H7 (cell line): Measurements from ENCODE around the gene AATK. TPM values are rescaled to one million over a fixed set of nuclear protein-coding genes. Genes with fewer than 3 reads are reported as not detected.
A peak's percentile ranks its signal among the peaks of the same experiment; 100 is the strongest.
"Not testable (repeated sequence)": the region's sequence is repeated elsewhere in the genome, so short reads cannot be mapped to it uniquely, and the experiment has no call there.

ENCODE experiments used
- DNase-seq: peaks from one replicate; pipeline ENCODE4 v3.0.0; 2012
- H3K27me3 ChIP-seq: 2 replicates; pipeline ENCODE4 v1.6.0; 2011; ENCODE audit warnings: mild to moderate bottlenecking, low read length; ENCODE audit not compliant: control insufficient read depth, insufficient read depth
- H3K36me3 ChIP-seq: replicated peaks from 2 replicates; pipeline ENCODE4 v1.5.1; 2011; ENCODE audit warnings: low read length; ENCODE audit not compliant: control insufficient read depth, insufficient read depth
- H3K4me3 ChIP-seq: 2 replicates; pipeline ENCODE4 v1.5.1; 2011; ENCODE audit warnings: low read depth, mild to moderate bottlenecking, control low read depth, low read length, moderate library complexity; ENCODE audit not compliant: insufficient read depth
- total RNA-seq: library from RNA; depleted of rRNA; stranded (reverse); fragments of >200 nt; shearing (Covaris generic); gene quantifications from 2 replicates; pipeline ENCODE4 v1.2.3, GENCODE V29; 2014

The AATK gene
- total RNA-seq, 1 experiment from 2014 or later, result 1.5 TPM

DNA sequence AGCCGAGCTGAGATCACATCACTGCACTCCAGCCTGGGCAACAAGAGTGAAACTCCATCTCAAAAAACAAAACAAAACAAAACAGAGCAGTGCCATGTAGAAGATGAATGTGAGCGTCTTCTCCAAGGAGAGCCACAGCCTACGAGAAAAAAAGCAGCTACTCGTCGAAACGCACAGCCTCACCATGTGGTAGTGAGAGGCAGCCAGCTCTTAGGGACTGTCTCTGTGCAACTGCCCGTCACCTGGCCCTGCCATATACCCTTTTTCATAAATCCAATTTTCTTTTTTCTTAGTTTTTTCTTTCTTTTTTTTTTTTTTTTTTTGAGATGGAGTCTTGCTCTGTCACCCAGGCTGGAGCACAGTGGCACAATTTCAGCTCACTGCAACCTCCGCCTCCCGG is 12.0 kb downstream of the AATK start:
- H3K36me3 ChIP-seq, H3K27me3 ChIP-seq, H3K4me3 ChIP-seq: not testable (repeated sequence)
- peak; percentile 30 for DNase-seq

DNA sequence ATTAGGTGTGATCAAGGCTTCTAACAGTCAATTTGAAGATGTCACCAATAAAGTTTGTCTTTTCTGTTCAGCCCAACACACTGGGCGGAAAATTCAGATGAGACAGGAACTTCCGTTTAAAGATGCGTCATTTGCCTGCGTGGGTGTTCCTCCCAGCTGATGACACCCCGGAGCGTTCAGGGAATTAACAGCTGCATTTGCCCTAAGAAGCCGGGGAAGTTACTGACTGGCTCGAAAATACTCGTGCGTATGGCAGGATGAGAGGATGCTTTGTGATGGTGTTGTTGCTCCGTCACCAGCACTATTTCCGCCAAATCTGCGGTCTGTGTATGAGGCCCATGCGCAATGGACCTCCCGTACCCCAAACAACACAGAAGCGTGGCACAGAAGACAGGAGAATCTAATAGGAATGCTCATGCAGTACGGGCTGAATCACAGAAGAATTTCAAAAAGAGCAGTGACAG is 12.6 kb downstream of the AATK start:
- peak; percentile 43 for DNase-seq
- Histone ChIP-seq H3K27me3 (no peaks in the 10 kb centered on the region), H3K36me3 (no peaks in the 10 kb centered on the region), H3K4me3 (no peak overlapping the region)

DNA sequence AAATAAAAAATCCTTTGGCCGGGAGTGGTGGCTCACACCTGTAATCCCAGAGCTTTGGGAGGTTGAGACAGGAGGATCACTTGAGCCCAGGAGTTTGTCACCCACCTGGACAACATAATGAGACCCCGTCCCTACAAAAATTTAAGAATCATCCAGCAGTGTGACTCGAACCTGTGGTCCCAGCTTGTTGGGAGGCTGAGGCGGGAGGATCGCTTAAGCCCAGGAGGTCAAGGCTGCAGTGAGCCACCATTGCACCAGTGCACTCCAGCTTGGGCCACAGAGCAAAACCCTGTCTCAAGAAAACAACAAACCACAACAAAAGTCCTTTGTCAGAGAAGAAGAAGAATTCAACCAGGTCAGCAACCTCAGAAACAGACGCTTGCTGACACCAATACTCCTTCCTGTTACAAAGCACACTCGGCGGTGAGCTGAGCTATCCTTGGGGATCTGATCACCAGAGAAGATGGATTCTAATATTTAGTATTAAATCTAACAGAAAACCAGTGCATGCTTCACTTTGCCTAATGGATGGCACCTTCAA is 13.7 kb downstream of the AATK start:
- Histone ChIP-seq H3K4me3 (no peak overlapping the region), H3K36me3 (no peaks in the 10 kb centered on the region), H3K27me3 (no peaks in the 10 kb centered on the region)
- peak; percentile 28 for DNase-seq

DNA sequence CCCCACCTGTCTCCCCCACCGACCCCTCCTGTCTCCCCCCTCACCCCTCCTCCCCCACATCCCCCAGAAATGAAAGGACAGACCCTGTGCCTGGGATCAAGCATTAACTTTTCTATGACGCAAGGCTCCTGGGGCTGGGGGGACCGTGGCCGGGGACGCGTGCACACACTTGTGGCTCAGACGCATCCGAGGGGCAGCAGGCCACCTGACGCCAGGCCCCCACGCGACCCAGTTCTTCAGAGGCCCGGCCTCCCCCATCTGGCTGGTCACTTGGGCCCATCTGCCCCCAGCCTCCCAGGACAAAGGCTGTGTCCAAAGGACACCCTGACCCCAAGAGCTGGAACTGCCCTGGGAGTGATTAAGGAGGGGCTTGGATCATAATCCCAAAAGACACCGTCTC is 14.7 kb downstream of the AATK start:
- Histone ChIP-seq H3K4me3 (no peak overlapping the region), H3K27me3 (no peaks in the 10 kb centered on the region), H3K36me3 (no peaks in the 10 kb centered on the region)
- peak; percentile 60 for DNase-seq

DNA sequence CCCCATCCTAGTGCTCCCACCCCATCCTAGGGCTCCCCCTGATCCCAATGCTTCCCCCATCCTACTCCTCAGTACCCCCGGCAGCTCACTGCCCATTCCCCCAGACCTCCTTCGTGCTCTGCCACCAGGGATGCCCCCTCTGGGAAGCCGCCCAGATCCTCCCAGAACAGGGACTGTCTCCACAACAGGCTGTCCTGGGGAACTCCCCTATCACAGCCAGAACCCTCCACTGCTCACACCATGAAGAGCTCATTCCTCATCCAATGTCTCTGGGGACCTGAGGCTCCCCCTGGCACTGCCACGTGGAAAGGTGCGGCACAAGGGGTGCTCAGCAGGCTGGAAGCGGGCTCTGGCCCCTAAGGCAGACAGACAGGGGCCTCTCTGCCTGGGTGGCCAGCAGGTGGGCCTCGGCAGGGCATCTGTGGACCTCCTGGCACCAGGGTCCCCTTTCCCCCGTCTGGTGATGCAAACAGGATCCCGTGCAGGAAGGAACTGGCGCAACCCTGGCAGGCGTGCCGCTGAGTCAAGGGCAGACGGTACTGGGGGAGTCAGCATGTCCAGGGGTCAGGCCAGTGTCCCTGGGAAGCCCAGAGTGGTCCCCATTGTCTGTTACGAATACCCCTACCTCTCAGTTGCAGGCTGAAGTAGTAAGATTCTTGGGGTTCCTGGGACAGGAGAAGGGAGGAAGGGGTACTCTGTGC is 15.5 kb downstream of the AATK start:
- H3K27me3 ChIP-seq, result no peaks in the 10 kb centered on the region
- no peaks in the 10 kb centered on the region for H3K36me3 ChIP-seq
- no peak overlapping the region for H3K4me3 ChIP-seq
- peak; percentile 62 for DNase-seq

DNA sequence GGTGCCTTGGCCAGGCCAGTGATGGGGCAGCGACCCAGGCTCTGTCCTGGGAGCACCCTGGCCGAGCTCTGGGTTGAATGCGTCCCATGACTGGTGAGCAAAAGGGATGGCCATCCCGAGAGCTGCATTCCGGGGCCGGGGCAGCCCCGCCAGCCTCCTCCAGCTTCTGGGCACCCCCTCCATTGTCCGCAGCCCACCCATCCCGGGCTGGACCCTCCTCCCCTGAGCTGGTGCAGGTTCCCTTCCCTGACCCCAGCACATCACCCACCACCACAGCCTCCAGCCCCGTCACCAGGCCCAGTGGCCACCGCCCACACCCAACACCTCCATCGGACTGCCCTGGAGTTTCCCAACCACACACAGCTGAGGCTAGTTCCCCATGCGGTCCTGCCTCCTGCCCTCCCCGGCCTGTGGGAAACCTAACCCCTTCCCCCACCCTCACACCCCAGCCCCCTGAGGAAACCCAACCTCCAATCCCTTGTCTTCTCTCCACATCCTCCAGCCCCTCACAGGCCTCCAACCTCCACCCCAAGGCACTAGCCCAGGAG is 17.0 kb downstream of the AATK start:
- Histone ChIP-seq H3K36me3 (no peaks in the 10 kb centered on the region), H3K27me3 (no peaks in the 10 kb centered on the region), H3K4me3 (no peak overlapping the region)
- no peak for DNase-seq

DNA sequence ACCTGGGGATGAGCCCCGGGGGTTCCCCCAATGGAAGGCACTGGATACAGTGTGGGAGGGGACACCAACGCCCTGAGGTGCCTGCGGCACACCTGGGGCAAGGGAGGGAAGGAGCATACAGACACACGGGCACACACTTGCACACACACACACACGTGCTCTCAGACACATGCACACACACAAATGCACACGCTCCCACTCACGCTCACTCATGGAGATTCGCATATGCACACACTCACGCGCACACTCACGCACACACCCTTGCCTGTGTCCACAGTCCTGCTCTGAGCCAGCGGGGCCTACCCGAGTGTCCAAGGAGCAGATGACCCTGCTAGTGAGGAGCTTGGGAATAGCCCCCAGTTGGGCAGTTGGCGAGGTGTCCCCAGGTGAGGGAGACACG is 17.4 kb downstream of the AATK start:
- no peak overlapping the region for H3K4me3 ChIP-seq
- H3K36me3 ChIP-seq, result no peaks in the 10 kb centered on the region
- no peaks in the 10 kb centered on the region for H3K27me3 ChIP-seq
- DNase-seq, result no peak

DNA sequence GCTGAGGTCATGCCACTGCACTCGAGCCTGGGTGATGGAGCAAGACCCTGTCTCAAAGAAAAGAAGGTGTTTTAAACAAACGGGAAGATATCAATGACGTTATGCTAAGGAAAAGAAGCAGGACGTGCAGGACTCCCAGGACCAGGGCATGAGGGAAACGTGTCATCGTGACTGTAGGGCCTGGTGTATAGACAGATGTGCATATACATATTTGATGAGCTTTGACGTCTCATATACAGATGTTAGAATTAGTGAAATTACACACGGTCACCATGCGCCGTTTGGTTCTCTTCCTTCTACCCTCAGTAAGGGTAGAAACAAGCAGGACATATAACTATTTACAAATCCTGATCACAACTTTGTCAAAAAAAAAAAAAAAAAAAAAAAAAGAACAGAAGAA is 18.3 kb downstream of the AATK start:
- no peak for DNase-seq
- H3K36me3 ChIP-seq, result no peaks in the 10 kb centered on the region
- H3K27me3 ChIP-seq, result no peaks in the 10 kb centered on the region
- no peak overlapping the region for H3K4me3 ChIP-seq

DNA sequence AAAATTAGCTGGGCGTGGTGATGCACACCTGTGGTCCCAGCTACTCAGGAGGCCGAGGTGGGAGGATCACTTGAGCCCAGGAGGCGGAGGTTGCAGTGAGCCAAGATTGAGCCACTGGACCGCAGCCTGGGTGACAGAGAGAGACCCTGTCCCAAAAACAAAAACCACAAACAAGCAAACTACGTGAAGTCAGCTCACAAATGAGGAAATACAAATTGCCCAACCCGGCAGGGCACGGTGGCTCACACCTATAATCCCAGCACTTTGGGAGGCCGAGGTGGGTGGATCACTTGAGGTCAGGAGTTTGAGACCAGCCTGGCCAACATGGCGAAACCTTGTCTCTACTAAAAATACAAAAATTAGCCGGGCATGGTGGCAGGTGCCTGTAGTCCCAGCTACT is 19.8 kb downstream of the AATK start:
- not testable (repeated sequence) for H3K27me3 ChIP-seq, H3K4me3 ChIP-seq, DNase-seq, H3K36me3 ChIP-seq

DNA sequence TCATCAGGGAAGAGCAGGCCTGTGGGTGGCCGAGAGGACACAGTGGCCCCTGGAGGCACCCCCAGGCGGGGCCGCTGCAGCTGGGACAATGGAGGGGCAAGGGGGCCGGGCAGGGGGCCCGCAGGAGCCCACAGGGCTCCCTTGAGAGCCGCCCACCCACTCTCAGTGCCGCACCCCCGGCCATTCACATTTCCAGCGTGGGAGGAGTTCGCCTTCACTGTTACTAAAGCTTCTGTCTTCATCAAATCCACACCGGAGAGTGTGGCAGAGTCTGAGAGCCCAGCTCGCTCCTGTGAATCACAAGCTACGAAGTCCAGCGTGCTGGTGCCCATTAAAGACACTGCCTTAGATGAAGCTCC is 21.6 kb downstream of the AATK start:
- no peaks in the 10 kb centered on the region for H3K27me3 ChIP-seq
- no peak overlapping the region for H3K4me3 ChIP-seq
- no peak for DNase-seq
- H3K36me3 ChIP-seq, result no peaks in the 10 kb centered on the region

DNA sequence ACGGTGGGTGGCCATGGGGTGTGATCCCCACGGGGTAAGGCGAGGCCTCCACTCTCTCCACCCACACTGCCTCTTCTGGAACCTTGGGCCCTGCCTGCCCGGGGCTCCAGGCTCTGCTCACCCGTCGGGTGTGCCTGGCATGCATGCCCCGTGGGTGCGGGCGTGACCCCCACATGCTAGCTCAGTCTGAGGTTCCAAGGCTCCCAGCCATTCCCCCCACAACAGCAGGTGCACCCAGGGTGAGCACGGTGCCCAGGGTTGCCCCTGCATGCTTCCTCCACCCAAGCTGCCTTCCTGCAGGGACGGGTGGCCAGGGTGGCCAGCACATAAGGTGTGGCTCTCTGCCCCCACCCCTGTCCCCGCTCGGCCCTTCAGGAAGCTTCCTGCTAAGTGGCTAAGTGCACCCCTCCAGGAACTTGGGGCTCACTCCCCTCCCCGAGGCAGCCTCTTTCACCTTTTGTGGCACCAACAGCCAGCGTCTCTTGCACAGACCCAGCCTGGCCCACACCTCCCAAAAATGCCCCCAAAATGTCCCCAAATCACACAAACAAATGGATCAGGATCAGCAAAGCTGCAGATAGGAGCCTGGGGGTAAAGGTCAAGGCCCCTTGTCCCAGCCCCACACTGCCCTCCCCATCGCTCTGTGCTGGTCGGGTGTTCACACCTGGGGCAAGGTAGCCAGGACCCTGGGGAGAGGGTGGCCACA is 22.2 kb downstream of the AATK start:
- no peak for DNase-seq

DNA sequence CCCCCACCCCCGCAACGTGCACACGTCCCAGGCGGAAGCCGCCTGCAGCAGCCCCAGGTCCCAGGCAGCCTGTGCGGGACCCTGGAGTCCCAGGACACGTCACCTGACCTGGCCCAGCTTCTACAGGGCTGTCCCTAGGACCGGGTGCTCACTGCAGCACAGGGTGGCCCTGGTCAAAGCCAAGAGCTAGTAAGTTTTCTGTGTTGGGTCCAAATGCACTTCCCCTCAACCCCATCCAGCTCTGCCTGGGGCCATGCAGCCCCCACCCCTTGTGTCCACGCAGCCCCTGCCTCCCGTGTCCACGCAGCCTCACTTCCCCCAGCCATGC is 22.9 kb downstream of the AATK start:
- H3K4me3 ChIP-seq, result no peak overlapping the region
- DNase-seq, result no peak
- H3K36me3 ChIP-seq, result no peaks in the 10 kb centered on the region
- H3K27me3 ChIP-seq, result no peaks in the 10 kb centered on the region

More for the DNA sequence above, 22.2 kb downstream of the AATK start:
- no peak overlapping the region for H3K4me3 ChIP-seq
- no peaks in the 10 kb centered on the region for H3K27me3 ChIP-seq
- H3K36me3 ChIP-seq, result no peaks in the 10 kb centered on the region

DNA sequence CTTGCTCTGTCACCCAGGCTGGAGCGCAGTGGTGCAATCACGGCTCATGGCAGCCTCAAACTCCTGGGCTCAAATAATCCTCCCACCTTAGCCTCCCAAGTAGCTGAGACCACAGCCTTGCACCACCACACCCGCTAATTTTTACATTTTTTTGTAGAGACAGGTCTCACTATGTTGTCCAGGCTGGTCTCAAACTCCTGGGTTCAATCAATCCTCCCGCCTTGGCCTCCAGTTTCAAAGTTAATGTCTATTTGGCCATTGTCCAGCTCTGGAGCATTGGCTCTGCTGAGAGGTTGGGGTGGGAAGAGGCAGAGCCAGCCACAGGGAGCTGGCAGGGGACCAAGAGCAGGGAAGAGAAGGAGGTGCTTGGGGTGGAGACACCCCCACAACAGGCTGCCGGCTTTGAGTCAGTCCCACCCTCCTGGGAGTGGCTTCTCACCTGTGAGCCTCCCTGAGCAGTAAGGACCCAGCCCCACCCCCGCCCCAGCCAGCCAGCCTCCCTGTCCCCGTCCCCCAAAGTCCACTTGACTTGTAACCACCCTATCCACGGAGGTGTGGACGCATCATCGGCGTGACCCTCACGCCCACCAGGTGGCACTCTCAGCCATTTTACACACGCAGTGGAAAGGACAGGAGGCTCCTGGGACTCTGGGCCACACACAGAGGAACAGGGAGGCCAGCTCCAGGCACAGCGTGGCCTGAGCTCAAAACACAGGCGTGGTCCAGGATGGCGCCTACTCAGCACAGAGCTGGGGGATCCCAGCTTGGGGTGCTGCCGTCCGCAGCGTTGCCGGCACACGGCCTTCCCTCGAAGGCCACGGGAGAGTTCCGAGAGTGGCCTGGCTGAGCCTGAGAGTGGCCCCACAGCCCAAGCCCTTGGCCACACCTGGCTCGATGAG is 23.5 kb downstream of the AATK start:
- Histone ChIP-seq H3K27me3 (no peaks in the 10 kb centered on the region), H3K36me3 (no peaks in the 10 kb centered on the region)

DNA sequence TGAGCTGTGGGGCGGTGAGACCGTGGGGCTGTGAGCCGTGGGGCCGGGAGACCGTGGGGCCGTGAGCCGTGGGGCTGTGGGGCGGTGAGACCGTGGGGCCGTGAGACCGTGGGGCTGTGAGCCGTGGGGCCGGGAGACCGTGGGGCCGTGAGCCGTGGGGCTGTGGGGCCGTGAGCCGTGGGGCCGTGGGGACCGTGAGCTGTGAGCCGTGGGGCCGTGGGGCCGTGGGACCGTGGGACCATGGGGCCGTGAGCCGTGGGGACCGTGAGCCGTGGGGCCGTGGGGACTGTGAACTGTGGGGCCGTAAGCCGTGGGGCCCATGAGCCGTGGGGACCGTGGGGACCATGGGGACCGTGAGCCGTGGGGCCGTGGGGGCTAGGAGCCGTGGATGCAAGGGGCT is 25.3 kb downstream of the AATK start:
- Histone ChIP-seq H3K4me3 (no peak overlapping the region), H3K36me3 (no peaks in the 10 kb centered on the region), H3K27me3 (no peaks in the 10 kb centered on the region)
- no peak for DNase-seq

More for the DNA sequence above, 23.5 kb downstream of the AATK start:
- DNase-seq, result peak; percentile 91
- no peak overlapping the region for H3K4me3 ChIP-seq
